Fibroblast of lung (primary cell): ENCODE results near the gene KCNQ4. TPM values are rescaled to one million over a fixed set of nuclear protein-coding genes. Genes with fewer than 3 reads are reported as not detected.

Experiments used
- DNase-seq, 2 donors: peaks; one replicate each; pipeline versions ENCODE4 v3.0.0 to v3.0.0-alpha.2; 2010; ENCODE audit warnings: low read depth in 2 of 2
- H2AFZ ChIP-seq: 2 replicates; pipeline ENCODE4 v1.5.1; 2012; ENCODE audit warnings: low read length, control low read depth, inconsistent platforms
- H3K27ac ChIP-seq: 2 replicates; pipeline ENCODE4 v1.5.1; 2011; ENCODE audit warnings: low read length, control low read depth; ENCODE audit not compliant: insufficient read depth
- H3K27me3 ChIP-seq: 2 replicates; pipeline ENCODE4 v1.5.1; 2011; ENCODE audit warnings: mild to moderate bottlenecking, low read length; ENCODE audit not compliant: control insufficient read depth, insufficient read depth
- H3K36me3 ChIP-seq: 2 replicates; pipeline ENCODE4 v1.5.1; 2011; ENCODE audit warnings: low read length; ENCODE audit not compliant: control insufficient read depth, insufficient read depth
- H3K4me1 ChIP-seq: 2 replicates; pipeline ENCODE4 v1.5.1; 2011; ENCODE audit warnings: low read length; ENCODE audit not compliant: control insufficient read depth, insufficient read depth; ENCODE audit errors: extremely low read depth
- H3K4me2 ChIP-seq: 2 replicates; pipeline ENCODE4 v1.5.1; 2011; ENCODE audit warnings: low read length, control low read depth; ENCODE audit not compliant: insufficient read depth; ENCODE audit errors: extremely low read depth
- H3K4me3 ChIP-seq, 4 experiments: fragments of 200-600 bp in 1 of 4; sonication (generic) in 1 of 4; replicated peaks in 1 of 4; 2 replicates each; pipeline ENCODE4 v1.5.1; 2011 to 2016; ENCODE audit warnings: low read length in 4 of 4, low read depth in 3 of 4, mild to moderate bottlenecking in 3 of 4, control low read depth in 2 of 4, inconsistent platforms in 1 of 4, mixed read lengths in 1 of 4; ENCODE audit not compliant: insufficient read depth in 1 of 4; ENCODE audit errors: control extremely low read depth in 1 of 4
- H3K79me2 ChIP-seq: 2 replicates; pipeline ENCODE4 v1.5.1; 2012; ENCODE audit warnings: mild to moderate bottlenecking, low read length, inconsistent platforms; ENCODE audit not compliant: control insufficient read depth, insufficient read depth
- H3K9ac ChIP-seq: 2 replicates; pipeline ENCODE4 v1.5.1; 2011; ENCODE audit warnings: mild to moderate bottlenecking, low read length, control low read depth; ENCODE audit not compliant: insufficient read depth
- H3K9me3 ChIP-seq: 2 replicates; pipeline ENCODE4 v1.5.1; 2012; ENCODE audit warnings: low read depth, low read length; ENCODE audit not compliant: control insufficient read depth, insufficient read depth
- H4K20me1 ChIP-seq: 2 replicates; pipeline ENCODE4 v1.5.1; 2011; ENCODE audit warnings: low read length; ENCODE audit not compliant: control insufficient read depth, insufficient read depth; ENCODE audit errors: extremely low read depth
- EZH2 ChIP-seq: IDR thresholded peaks from 2 replicates; pipeline ENCODE4 v1.5.1; 2012; ENCODE audit warnings: low read length, control low read depth, mild to moderate bottlenecking; ENCODE audit errors: missing control alignments
- polyA plus RNA-seq, 2 donors: library from polyadenylated mRNA; depleted of rRNA in 1 of 2; stranded (reverse) in 1 of 2; unstranded in 1 of 2; fragments of >200 nt; gene quantifications; 2 replicates each; pipeline ENCODE4 v1.2.1, GENCODE V29; 2011 to 2012; ENCODE audit warnings: missing spikeins in 1 of 2
- total RNA-seq: library from RNA; depleted of rRNA; stranded (reverse); fragments of >200 nt; gene quantifications from 2 replicates; pipeline ENCODE4 v1.2.1, GENCODE V29; 2014
- TF ChIP-seq, protein P1 (sequence below), 2 donors: IDR thresholded peaks in 1 of 2; conservative IDR thresholded peaks in 1 of 2; 1 replicate in 1 of 2; 2 replicates in 1 of 2; pipeline ENCODE4 v1.5.1; 2011 to 2012; ENCODE audit warnings: low read length in 2 of 2, control low read depth in 1 of 2, inconsistent platforms in 1 of 2, low read depth in 1 of 2, mild to moderate bottlenecking in 1 of 2

The KCNQ4 gene
- total and polyA plus RNA-seq, 2 donors (not counting 1 experiment from before 2014, with no cell fraction given): under 0.01 to 0.03 TPM

DNA sequence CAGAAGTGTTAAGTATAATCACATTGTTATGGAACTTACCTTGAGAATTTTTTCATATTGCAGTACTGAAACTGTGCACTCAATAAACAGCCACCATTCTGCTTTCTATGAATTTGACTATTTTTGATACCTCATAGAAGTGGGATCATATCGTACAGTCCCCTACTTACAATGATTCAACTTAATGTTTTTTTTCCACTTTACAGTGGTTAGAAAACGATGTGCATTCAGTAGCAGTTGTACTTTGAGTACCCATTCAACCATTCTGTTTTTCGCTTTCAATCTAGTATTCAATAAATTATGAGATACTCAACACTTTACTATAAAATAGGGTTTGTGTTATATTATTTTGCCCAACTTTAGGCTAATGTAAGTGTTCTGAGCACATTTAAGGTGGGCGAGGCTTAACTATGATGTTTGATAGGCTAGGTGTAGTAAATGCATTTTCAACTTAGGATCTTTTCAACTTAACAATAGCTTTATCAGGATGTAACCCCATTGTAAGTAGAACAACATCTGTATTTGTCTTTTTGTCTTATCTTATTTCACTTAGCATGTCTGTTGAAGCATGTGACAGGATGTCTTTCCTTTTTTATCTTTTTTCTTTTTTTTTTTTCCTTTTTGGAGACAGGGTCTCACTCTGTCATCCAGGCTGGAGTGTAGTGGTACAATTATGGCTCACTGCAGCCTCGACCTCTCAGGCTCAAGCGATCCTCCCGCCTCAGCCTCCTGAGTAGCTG is 42.4 kb upstream of the KCNQ4 start:
- H3K4me3 ChIP-seq: no peak overlapping the region
- no peak overlapping the region for H3K4me2 ChIP-seq
- H4K20me1 ChIP-seq: no peaks in the 10 kb centered on the region
- H3K36me3 ChIP-seq: peaks cover 2% of the 10 kb centered on the region
- DNase-seq: no peak
- no peak overlapping the region for H3K9ac ChIP-seq
- H3K9me3 ChIP-seq: no peaks in the 10 kb centered on the region
- no peak overlapping the region for H2AFZ ChIP-seq
- peaks cover 6% of the 10 kb centered on the region for H3K4me1 ChIP-seq
- no peaks in the 10 kb centered on the region for H3K27me3 ChIP-seq
- no peak overlapping the region for H3K27ac ChIP-seq
- H3K79me2 ChIP-seq: no peaks in the 10 kb centered on the region
- TF ChIP-seq, protein P1, sequence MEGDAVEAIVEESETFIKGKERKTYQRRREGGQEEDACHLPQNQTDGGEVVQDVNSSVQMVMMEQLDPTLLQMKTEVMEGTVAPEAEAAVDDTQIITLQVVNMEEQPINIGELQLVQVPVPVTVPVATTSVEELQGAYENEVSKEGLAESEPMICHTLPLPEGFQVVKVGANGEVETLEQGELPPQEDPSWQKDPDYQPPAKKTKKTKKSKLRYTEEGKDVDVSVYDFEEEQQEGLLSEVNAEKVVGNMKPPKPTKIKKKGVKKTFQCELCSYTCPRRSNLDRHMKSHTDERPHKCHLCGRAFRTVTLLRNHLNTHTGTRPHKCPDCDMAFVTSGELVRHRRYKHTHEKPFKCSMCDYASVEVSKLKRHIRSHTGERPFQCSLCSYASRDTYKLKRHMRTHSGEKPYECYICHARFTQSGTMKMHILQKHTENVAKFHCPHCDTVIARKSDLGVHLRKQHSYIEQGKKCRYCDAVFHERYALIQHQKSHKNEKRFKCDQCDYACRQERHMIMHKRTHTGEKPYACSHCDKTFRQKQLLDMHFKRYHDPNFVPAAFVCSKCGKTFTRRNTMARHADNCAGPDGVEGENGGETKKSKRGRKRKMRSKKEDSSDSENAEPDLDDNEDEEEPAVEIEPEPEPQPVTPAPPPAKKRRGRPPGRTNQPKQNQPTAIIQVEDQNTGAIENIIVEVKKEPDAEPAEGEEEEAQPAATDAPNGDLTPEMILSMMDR (conservative IDR thresholded peaks at IDR 0.05 in 1 of 2, IDR thresholded peaks at IDR 0.05 in 1 of 2; ENCODE audit: low read depth in 1 of 2, low read length in 2 of 2): no peak
- TF ChIP-seq EZH2: no peak

DNA sequence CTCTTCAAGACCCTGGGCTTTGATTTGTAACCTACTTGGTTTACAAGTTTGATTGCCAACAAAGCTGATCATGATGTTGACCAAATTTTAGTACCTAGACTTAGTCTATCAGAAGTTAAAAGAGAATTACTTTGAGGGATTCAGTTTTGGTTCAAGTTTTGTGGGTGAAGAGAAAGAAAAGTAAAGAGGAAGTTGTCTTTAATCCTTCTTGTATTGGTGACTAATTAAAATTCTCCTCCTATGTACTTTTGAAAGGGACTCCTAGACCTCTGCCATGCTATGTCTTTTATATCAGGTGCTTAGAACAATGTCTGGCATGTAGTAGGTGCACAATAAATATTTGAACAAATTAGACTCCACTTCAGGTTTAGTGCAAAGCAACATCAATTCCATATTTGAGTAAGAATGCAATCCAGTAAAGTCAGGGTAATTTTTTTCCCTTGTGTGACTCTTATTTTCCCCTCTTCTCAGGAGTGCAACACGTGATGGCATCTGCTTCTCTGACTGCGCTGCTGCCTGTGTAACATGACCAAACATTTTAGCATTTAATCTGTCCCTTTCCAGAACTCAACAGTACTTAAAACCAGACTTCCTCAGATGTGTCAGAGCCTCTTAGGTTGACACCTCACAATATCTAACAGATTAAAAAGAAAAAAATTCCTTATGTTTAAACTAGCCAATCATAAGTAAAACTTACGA is 41.1 kb upstream of the KCNQ4 start:
- H3K27me3 ChIP-seq: no peaks in the 10 kb centered on the region
- H3K9ac ChIP-seq: no peak overlapping the region
- H2AFZ ChIP-seq: no peak overlapping the region
- H3K9me3 ChIP-seq: no peaks in the 10 kb centered on the region
- no peak overlapping the region for H3K27ac ChIP-seq
- no peaks in the 10 kb centered on the region for H3K79me2 ChIP-seq
- H3K4me3 ChIP-seq: no peak overlapping the region
- peaks cover 6% of the 10 kb centered on the region for H3K4me1 ChIP-seq
- no peak for DNase-seq
- TF ChIP-seq EZH2: no peak
- TF ChIP-seq, protein P1 (conservative IDR thresholded peaks at IDR 0.05 in 1 of 2, IDR thresholded peaks at IDR 0.05 in 1 of 2; ENCODE audit: low read depth in 1 of 2, low read length in 2 of 2): no peak
- no peaks in the 10 kb centered on the region for H4K20me1 ChIP-seq
- peaks cover 2% of the 10 kb centered on the region for H3K36me3 ChIP-seq
- H3K4me2 ChIP-seq: no peak overlapping the region

DNA sequence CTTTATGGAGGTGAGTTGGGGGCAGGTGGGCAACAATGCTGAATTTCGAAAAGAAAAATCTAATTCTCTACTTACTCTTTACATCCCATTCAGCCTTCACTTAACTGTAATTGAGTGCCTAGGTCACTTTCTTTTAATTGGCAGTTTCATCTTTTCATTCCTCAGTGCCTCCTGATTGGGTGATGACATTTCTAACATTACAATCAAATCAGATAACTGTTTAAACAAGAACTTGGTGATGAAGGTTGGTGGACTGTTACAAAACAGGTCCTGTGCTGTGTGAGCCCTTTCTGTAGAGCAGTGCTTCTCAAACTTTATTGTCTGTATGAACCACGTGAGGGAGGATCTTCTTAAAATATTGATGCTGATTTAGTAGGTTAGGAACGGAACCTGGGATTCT is 40.1 kb upstream of the KCNQ4 start:
- Histone ChIP-seq H3K36me3 (peaks cover 2% of the 10 kb centered on the region), H4K20me1 (no peaks in the 10 kb centered on the region), H3K9me3 (no peaks in the 10 kb centered on the region), H3K27ac (no peak overlapping the region), H3K4me1 (peaks cover 6% of the 10 kb centered on the region), H3K79me2 (no peaks in the 10 kb centered on the region), H2AFZ (no peak overlapping the region), H3K4me3 (no peak overlapping the region), H3K9ac (no peak overlapping the region), H3K27me3 (no peaks in the 10 kb centered on the region), H3K4me2 (no peak overlapping the region)
- no peak for DNase-seq
- no peak for TF ChIP-seq EZH2
- TF ChIP-seq, protein P1 (conservative IDR thresholded peaks at IDR 0.05 in 1 of 2, IDR thresholded peaks at IDR 0.05 in 1 of 2; ENCODE audit: low read depth in 1 of 2, low read length in 2 of 2): no peak
